HepG2 (cell line): ENCODE results near the gene POLR2F. TPM values are rescaled to one million over a fixed set of nuclear protein-coding genes. Genes with fewer than 3 reads are reported as not detected.

Experiments used
- ATAC-seq: fragments of 200-7000 bp; cut with Tn5 transposase; 3 replicates; pipeline ENCODE4 v1.9.1; 2020; ENCODE audit warnings: mild to moderate bottlenecking, moderate library complexity
- Bru-seq: library from RNA; stranded (reverse); fragments of 400-500 nt; gene quantifications from one replicate; lab custom pipeline; 2021; lab: Mats Ljungman, UMichigan
- BruChase-seq, 2 experiments: library from RNA; stranded (reverse); fragments of 400-500 nt; gene quantifications; one replicate each; lab custom pipeline; 2021; lab: Mats Ljungman, UMichigan
- BruUV-seq: library from RNA; stranded (reverse); fragments of 400-500 nt; replicated peaks from 2 replicates; lab custom pipeline; 2021; lab: Mats Ljungman, UMichigan
- CTCF ChIA-PET: fragments of 300-600 bp; formaldehyde crosslinking; extraction: SDS; loops from one replicate; lab custom pipeline; 2021; ENCODE audit warnings: low total read pairs, inconsistent platforms, low intra/inter-chr PET ratio; lab: Yijun Ruan, JAX
- POLR2A ChIA-PET: fragments of 350-600 bp; sonication (Branson Sonifier 250); formaldehyde crosslinking; loops from one replicate; lab custom pipeline; 2020; ENCODE audit warnings: antibody characterized with exemption, inconsistent platforms; lab: Yijun Ruan, JAX
- DNase-seq: peaks from one replicate; pipeline ENCODE4 v3.0.0-alpha.2; 2015; ENCODE audit warnings: low spot score
- FAIRE-seq: peaks from 3 replicates; lab custom pipeline; 2011; peaks lifted over from hg19 to GRCh38; lab: Jason Lieb, UNC
- H2AFZ ChIP-seq: one replicate; pipeline ENCODE4 v1.6.1; 2011; ENCODE audit warnings: low read length, inconsistent platforms
- H3K27ac ChIP-seq: fragments of 300-600 bp; 3 replicates; pipeline ENCODE4 v1.8.0; 2011; ENCODE audit warnings: mixed run types, mild to moderate bottlenecking, mixed read lengths, low read length, inconsistent platforms; ENCODE audit not compliant: insufficient read depth; ENCODE audit errors: extremely low read length
- H3K27me3 ChIP-seq, 2 experiments: fragments of 200-600 bp in 1 of 2; 2 replicates in 1 of 2; 3 replicates in 1 of 2; pipeline versions ENCODE4 v1.6.0 to v1.8.0; 2011; ENCODE audit warnings: low read length in 2 of 2, mild to moderate bottlenecking in 2 of 2, moderate library complexity in 2 of 2, inconsistent platforms in 1 of 2; ENCODE audit not compliant: insufficient read depth in 2 of 2, control insufficient read depth in 1 of 2
- H3K36me3 ChIP-seq, 2 experiments: fragments of 200-600 bp in 1 of 2; replicated peaks in 1 of 2; 2 replicates in 1 of 2; 3 replicates in 1 of 2; pipeline versions ENCODE4 v1.5.1 to v1.8.0; 2011; ENCODE audit warnings: low read length in 2 of 2, inconsistent platforms in 1 of 2; ENCODE audit not compliant: insufficient read depth in 2 of 2, control insufficient read depth in 1 of 2
- H3K4me1 ChIP-seq: 2 replicates; pipeline ENCODE4 v1.5.1; 2012; ENCODE audit warnings: low read length, inconsistent platforms; ENCODE audit not compliant: insufficient read depth
- H3K4me2 ChIP-seq: 2 replicates; pipeline ENCODE4 v1.6.0; 2011; ENCODE audit warnings: low read depth, low read length, inconsistent platforms
- H3K4me3 ChIP-seq, 3 experiments: fragments of 200-600 bp in 1 of 3; sonication (generic), shearing (Covaris generic) in 1 of 3; replicated peaks in 1 of 3; 2 replicates each; pipeline ENCODE4 v1.5.1; 2011 to 2016; ENCODE audit warnings: low read length in 3 of 3, inconsistent platforms in 2 of 3, low read depth in 2 of 3, mild to moderate bottlenecking in 2 of 3, control low read depth in 1 of 3, mixed read lengths in 1 of 3; ENCODE audit not compliant: insufficient read depth in 1 of 3
- H3K79me2 ChIP-seq: one replicate; pipeline ENCODE4 v1.6.1; 2011; ENCODE audit warnings: low read length, inconsistent platforms; ENCODE audit not compliant: insufficient read depth
- H3K9ac ChIP-seq: 2 replicates; pipeline ENCODE4 v1.6.0; 2011; ENCODE audit warnings: mild to moderate bottlenecking, low read depth, low read length, inconsistent platforms; ENCODE audit not compliant: insufficient read depth
- H3K9me3 ChIP-seq: 2 replicates; pipeline ENCODE4 v1.5.1; 2012; ENCODE audit warnings: mild to moderate bottlenecking, low read length
- H4K20me1 ChIP-seq: 2 replicates; pipeline ENCODE4 v1.6.0; 2011; ENCODE audit warnings: inconsistent platforms, mild to moderate bottlenecking, low read length, moderate library complexity; ENCODE audit not compliant: insufficient read depth
- AHR ChIP-seq: IDR thresholded peaks from 2 replicates; pipeline ENCODE4 v1.6.1; 2018; ENCODE audit warnings: missing genetic modification reagents, missing compliant biosample characterization
- ISL2 ChIP-seq: sonication (generic); formaldehyde crosslinking; IDR thresholded peaks from 2 replicates; pipeline ENCODE4 v1.5.0; 2020; ENCODE audit warnings: missing genetic modification reagents
- SOX13 ChIP-seq, 3 experiments: fragments of 450-650 bp in 1 of 3; sonication (generic) in 1 of 3; formaldehyde crosslinking in 1 of 3; IDR thresholded peaks in 2 of 3; conservative IDR thresholded peaks in 1 of 3; 2 replicates each; pipeline versions ENCODE4 v1.5.0 to v1.6.1; 2016 to 2020; ENCODE audit warnings: antibody characterized with exemption in 1 of 3, mild to moderate bottlenecking in 1 of 3, missing compliant biosample characterization in 1 of 3, missing genetic modification reagents in 1 of 3, moderate library complexity in 1 of 3
- TBX2 ChIP-seq: sonication (generic); formaldehyde crosslinking; IDR thresholded peaks from 2 replicates; pipeline ENCODE4 v1.5.0; 2020; ENCODE audit warnings: missing genetic modification reagents, mild to moderate bottlenecking, borderline replicate concordance
- TOPORS ChIP-seq: sonication (generic); formaldehyde crosslinking; IDR thresholded peaks from 2 replicates; pipeline ENCODE4 v1.8.0; 2023; ENCODE audit warnings: mild to moderate bottlenecking, missing genetic modification reagents
- ZBTB20 ChIP-seq: sonication (generic); formaldehyde crosslinking; IDR thresholded peaks from 2 replicates; pipeline ENCODE4 v1.8.1; 2023; ENCODE audit warnings: missing genetic modification reagents, low read depth, mild to moderate bottlenecking, borderline replicate concordance
- ZNF225 ChIP-seq: sonication (generic); formaldehyde crosslinking; IDR thresholded peaks from 2 replicates; pipeline ENCODE4 v1.4.0; 2020; ENCODE audit warnings: mild to moderate bottlenecking, missing genetic modification reagents
- WGBS: methylation state at CpG from one replicate; pipeline ENCODE4 v1.1.6; 2017; ENCODE audit warnings: low lambda C conversion rate; 5-methylcytosine and 5-hydroxymethylcytosine counted together
- in situ Hi-C: cut with HindIII; loops from 2 replicates; pipeline ENCODE4 v1.10.0; 2017; ENCODE audit warnings: low pct_unique_long_range_greater_than_20kb; ENCODE audit not compliant: extremely low pct_ligation_motif_present
- intact Hi-C: fragments of 100-400 bp; cut with micrococcal nuclease; formaldehyde crosslinking; loops from one replicate; pipeline ENCODE4 v1.10.0; 2022; ENCODE audit not compliant: unreplicated experiment
- long read RNA-seq, 2 experiments: library from RNA in 1 of 2; library from polyadenylated mRNA in 1 of 2; stranded (forward) in 1 of 2; unstranded in 1 of 2; transcript quantifications; one replicate each; pipeline ENCODE4 v2.0.0, GENCODE V29; 2019 to 2022
- polyA minus RNA-seq, 3 experiments: library from RNA; depleted of rRNA, polyadenylated mRNA; stranded (reverse); fragments of >200 nt; gene quantifications; 2 replicates each; pipeline ENCODE4 v1.2.3, GENCODE V29; 2011; ENCODE audit warnings: low replicate concordance in 1 of 3
- polyA plus RNA-seq, 8 experiments: library from polyadenylated mRNA; depleted of rRNA in 3 of 8; stranded (reverse) in 7 of 8; unstranded in 1 of 8; fragments of >200 nt; fragmentation: Illumina TruSeq in 4 of 8; extraction: Trizol in 4 of 8; gene quantifications; 2 replicates each; pipeline versions ENCODE4 v1.2.1 to v1.2.3, GENCODE V29; 2011 to 2016; ENCODE audit warnings: low read depth in 4 of 8, missing spikeins in 1 of 8, mixed read lengths in 1 of 8; ENCODE audit not compliant: insufficient read depth in 1 of 8
- total RNA-seq, 5 experiments: library from RNA; depleted of rRNA; stranded (reverse); fragments of >200 nt; fragmentation: Illumina TruSeq; extraction: Trizol; gene quantifications; 2 replicates each; pipeline ENCODE4 v1.2.3, GENCODE V29; 2016; ENCODE audit warnings: low read depth in 1 of 5
- TF ChIP-seq, protein P1 (sequence below): sonication (generic); formaldehyde crosslinking; IDR thresholded peaks from 2 replicates; pipeline ENCODE4 v1.5.0; 2020; ENCODE audit warnings: missing genetic modification reagents, mild to moderate bottlenecking, borderline replicate concordance
- TF ChIP-seq, protein P2 (sequence below): sonication (generic); formaldehyde crosslinking; IDR thresholded peaks from 2 replicates; pipeline ENCODE4 v1.5.1; 2020; ENCODE audit warnings: mild to moderate bottlenecking, moderate library complexity, missing genetic modification reagents
- TF ChIP-seq, protein P3 (sequence below): sonication (generic); formaldehyde crosslinking; IDR thresholded peaks from 2 replicates; pipeline ENCODE4 v1.8.0; 2022; ENCODE audit warnings: mild to moderate bottlenecking, missing genetic modification reagents; ENCODE audit not compliant: insufficient replicate concordance

The POLR2F gene
- total RNA-seq (2016; rRNA removed; fragmentation: Illumina TruSeq; extraction: Trizol): 135 and 147 TPM in 2 replicates
- 107 and 130 TPM in 2 replicates for total RNA-seq (2016; cell fraction: cytosol; rRNA removed; fragmentation: Illumina TruSeq; extraction: Trizol; ENCODE audit: low read depth)
- 141 and 150 TPM in 2 replicates for total RNA-seq (2016; cell fraction: insoluble cytoplasmic fraction; rRNA removed; fragmentation: Illumina TruSeq; extraction: Trizol)
- 184 and 188 TPM in 2 replicates for total RNA-seq (2016; cell fraction: membrane; rRNA removed; fragmentation: Illumina TruSeq; extraction: Trizol)
- 49.0 and 50.7 TPM in 2 replicates for total RNA-seq (2016; cell fraction: nucleus; rRNA removed; fragmentation: Illumina TruSeq; extraction: Trizol)
- 136 and 158 TPM in 2 replicates for polyA plus RNA-seq (2011; rRNA removed)
- 155 and 221 TPM in 2 replicates for polyA plus RNA-seq (2011; cell fraction: cytosol; rRNA removed)
- 72.1 and 83.3 TPM in 2 replicates for polyA plus RNA-seq (2011; cell fraction: nucleus; rRNA removed)
- polyA plus RNA-seq (2012): 135 and 152 TPM in 2 replicates
- polyA plus RNA-seq (2016; cell fraction: cytosol; fragmentation: Illumina TruSeq; extraction: Trizol; ENCODE audit: low read depth): 196 and 219 TPM in 2 replicates
- polyA plus RNA-seq (2016; cell fraction: insoluble cytoplasmic fraction; fragmentation: Illumina TruSeq; extraction: Trizol; ENCODE audit: low read depth): 220 TPM in 2 replicates
- polyA plus RNA-seq (2016; cell fraction: membrane; fragmentation: Illumina TruSeq; extraction: Trizol; ENCODE audit: low read depth): 238 and 251 TPM in 2 replicates
- 117 and 120 TPM in 2 replicates for polyA plus RNA-seq (2016; cell fraction: nucleus; fragmentation: Illumina TruSeq; extraction: Trizol; ENCODE audit: insufficient read depth, low read depth)
- 30.1 and 40.6 TPM in 2 replicates for polyA minus RNA-seq (2011; rRNA and poly(A)+ RNA removed; ENCODE audit: low replicate concordance)
- 33.1 TPM in 2 replicates for polyA minus RNA-seq (2011; cell fraction: cytosol; rRNA and poly(A)+ RNA removed)
- polyA minus RNA-seq (2011; cell fraction: nucleus; rRNA and poly(A)+ RNA removed): 14.9 and 15.7 TPM in 2 replicates
- Bru-seq, nascent RNA: percentile 41 among the genes with signal in this experiment
- BruChase-seq, experiment 1, labeled RNA remaining after a 6-hour chase: percentile 50 among the genes with signal in this experiment
- BruChase-seq, experiment 2, labeled RNA remaining after a 2-hour chase: percentile 44 among the genes with signal in this experiment
- long read RNA-seq, experiment 1, transcript POLR2F-205 (5 exons, 2,106 nt): major isoform, 136 of 150 reads
- long read RNA-seq, experiment 1, transcript POLR2F-209 (5 exons, 615 nt): minor isoform, 5 of 150 reads
- long read RNA-seq, experiment 1, partial matches to known transcripts: 2 of 150 reads
- long read RNA-seq, experiment 1, other reads (novel, unspliced or antisense): 5 of 150 reads
- long read RNA-seq, experiment 2, transcript POLR2F-205 (5 exons, 2,106 nt): major isoform, 52 of 84 reads
- long read RNA-seq, experiment 2, partial matches to known transcripts: 2 of 84 reads
- long read RNA-seq, experiment 2, other reads (novel, unspliced or antisense): 27 of 84 reads

DNA sequence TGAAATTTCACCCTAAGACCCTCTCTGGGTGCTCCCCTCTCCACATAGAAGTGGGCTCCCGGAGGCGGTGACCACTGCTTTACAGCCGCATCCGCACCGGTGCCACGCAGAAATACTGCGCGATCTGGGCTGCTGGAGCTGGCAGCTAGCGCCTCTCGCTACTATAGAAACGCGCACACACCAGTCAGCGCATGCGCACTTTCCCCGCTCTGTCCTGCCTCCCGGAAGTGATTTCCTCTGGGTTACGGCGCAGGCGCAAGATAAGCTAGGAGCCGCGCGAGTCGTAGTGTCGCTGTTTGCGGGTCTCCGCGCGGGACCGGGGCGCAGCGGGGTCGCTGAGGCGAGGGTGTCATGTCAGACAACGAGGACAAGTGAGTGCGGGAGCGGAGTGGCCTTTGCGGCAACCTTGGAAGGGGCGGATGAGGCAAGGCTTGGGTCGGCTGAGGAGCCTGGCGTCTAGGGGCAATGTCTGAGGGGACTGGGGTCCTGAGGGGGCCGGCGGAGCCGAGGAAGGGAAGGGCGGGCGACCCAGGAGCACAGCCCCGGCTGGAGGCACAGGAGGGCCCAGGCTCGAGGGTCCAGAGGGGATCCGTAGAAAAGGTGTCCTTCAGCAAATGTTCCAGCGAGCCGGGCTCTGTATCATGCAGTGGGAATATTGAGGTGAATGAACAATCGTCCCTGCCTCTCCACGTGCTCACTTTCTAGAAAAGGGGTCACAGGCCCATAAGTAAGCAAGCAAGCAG lies at the start of gene POLR2F, which contains the start of gene C22orf23:
TSS of gene POLR2F (plus strand) at position 263 of the 743 bp plus-strand sequence. CDS start at position 352, 89 bp downstream.
TSS of gene C22orf23 (minus strand) at position 165 of the 743 bp plus-strand sequence. CDS start 452 bp downstream, outside the sequence.
- peaks cover 28% of the 10 kb centered on the region for H3K79me2 ChIP-seq
- peak within 1 kb of the TSS; percentile 97 for H3K4me2 ChIP-seq
- DNase-seq (peak; percentile 92), ATAC-seq (peak; percentile 89), FAIRE-seq (peak; percentile 95)
- peak within 1 kb of the TSS; percentile 84 for H3K9ac ChIP-seq
- BruUV-seq: TSS peak; percentile 66
- POLR2A ChIA-PET: interaction anchor here (0.8 to 3.5 kb wide), 12 partner anchors 9 to 149 kb away, joined by 3 to 19 read pairs (median 5); partner anchors contain the start of genes ANKRD54 and GCAT
- no peaks in the 10 kb centered on the region for H3K9me3 ChIP-seq
- no peaks in the 10 kb centered on the region for H4K20me1 ChIP-seq
- CTCF ChIA-PET: no interaction called here
- intact Hi-C loops (no loop called here), in situ Hi-C loops (no loop called here)
- H2AFZ ChIP-seq: no peak within 1 kb of the TSS
- peak within 1 kb of the TSS; percentile 49 for H3K27ac ChIP-seq
- H3K27me3 ChIP-seq: no peaks in the 10 kb centered on the region; a peak in 1 of 5 replicates
- peaks cover 53% of the 10 kb centered on the region for H3K4me1 ChIP-seq
- WGBS: 3% methylated on average over 13 of the region's 52 CpGs
- peak within 1 kb of the TSS; percentile 75 to 98 (median 91) for H3K4me3 ChIP-seq
- H3K36me3 ChIP-seq: peaks cover 13 to 19% of the 10 kb centered on the region in 2 experiments
- TF ChIP-seq ZBTB20 (CRISPR knock-in tag): peak; percentile 81; the same call in 1 of the 2 replicates
- TF ChIP-seq SOX13 (IDR thresholded peaks at IDR 0.05): no peak
- no peak for TF ChIP-seq SOX13 (CRISPR knock-in tag; conservative IDR thresholded peaks at IDR 0.05 in 1 of 2, IDR thresholded peaks at IDR 0.05 in 1 of 2)
- TF ChIP-seq, protein P1, sequence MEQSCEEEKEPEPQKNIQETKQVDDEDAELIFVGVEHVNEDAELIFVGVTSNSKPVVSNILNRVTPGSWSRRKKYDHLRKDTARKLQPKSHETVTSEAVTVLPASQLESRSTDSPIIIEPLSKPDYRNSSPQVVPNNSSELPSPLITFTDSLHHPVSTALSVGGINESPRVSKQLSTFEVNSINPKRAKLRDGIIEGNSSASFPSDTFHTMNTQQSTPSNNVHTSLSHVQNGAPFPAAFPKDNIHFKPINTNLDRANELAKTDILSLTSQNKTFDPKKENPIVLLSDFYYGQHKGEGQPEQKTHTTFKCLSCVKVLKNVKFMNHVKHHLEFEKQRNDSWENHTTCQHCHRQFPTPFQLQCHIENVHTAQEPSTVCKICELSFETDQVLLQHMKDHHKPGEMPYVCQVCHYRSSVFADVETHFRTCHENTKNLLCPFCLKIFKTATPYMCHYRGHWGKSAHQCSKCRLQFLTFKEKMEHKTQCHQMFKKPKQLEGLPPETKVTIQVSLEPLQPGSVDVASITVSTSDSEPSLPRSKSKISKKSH: peak; percentile 8; the same call in 1 of the 2 replicates
- TF ChIP-seq ZNF225 (CRISPR knock-in tag): no peak
- no peak; the same call in 1 of the 2 replicates for TF ChIP-seq TBX2 (CRISPR knock-in tag)
- TF ChIP-seq ISL2 (CRISPR knock-in tag): peak; percentile 58
- no peak for TF ChIP-seq TOPORS (CRISPR knock-in tag)
- TF ChIP-seq, protein P2, sequence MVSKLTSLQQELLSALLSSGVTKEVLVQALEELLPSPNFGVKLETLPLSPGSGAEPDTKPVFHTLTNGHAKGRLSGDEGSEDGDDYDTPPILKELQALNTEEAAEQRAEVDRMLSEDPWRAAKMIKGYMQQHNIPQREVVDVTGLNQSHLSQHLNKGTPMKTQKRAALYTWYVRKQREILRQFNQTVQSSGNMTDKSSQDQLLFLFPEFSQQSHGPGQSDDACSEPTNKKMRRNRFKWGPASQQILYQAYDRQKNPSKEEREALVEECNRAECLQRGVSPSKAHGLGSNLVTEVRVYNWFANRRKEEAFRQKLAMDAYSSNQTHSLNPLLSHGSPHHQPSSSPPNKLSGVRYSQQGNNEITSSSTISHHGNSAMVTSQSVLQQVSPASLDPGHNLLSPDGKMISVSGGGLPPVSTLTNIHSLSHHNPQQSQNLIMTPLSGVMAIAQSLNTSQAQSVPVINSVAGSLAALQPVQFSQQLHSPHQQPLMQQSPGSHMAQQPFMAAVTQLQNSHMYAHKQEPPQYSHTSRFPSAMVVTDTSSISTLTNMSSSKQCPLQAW (CRISPR knock-in tag): peak; percentile 90
- TF ChIP-seq, protein P3, sequence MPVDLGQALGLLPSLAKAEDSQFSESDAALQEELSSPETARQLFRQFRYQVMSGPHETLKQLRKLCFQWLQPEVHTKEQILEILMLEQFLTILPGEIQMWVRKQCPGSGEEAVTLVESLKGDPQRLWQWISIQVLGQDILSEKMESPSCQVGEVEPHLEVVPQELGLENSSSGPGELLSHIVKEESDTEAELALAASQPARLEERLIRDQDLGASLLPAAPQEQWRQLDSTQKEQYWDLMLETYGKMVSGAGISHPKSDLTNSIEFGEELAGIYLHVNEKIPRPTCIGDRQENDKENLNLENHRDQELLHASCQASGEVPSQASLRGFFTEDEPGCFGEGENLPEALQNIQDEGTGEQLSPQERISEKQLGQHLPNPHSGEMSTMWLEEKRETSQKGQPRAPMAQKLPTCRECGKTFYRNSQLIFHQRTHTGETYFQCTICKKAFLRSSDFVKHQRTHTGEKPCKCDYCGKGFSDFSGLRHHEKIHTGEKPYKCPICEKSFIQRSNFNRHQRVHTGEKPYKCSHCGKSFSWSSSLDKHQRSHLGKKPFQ: no peak
- peak; percentile 79; the same call in 1 of the 2 replicates for TF ChIP-seq AHR (CRISPR knock-in tag)
